Dermis lymphatic vessel endothelial cell (primary cell): ENCODE results near the gene GPAT2. TPM values are rescaled to one million over a fixed set of nuclear protein-coding genes. Genes with fewer than 3 reads are reported as not detected.

ENCODE experiments used
- total RNA-seq: library from RNA; depleted of rRNA; stranded (reverse); fragments of >200 nt; gene quantifications from 2 replicates; pipeline ENCODE4 v1.2.1, GENCODE V29; 2014

GPAT2 gene, protein sequence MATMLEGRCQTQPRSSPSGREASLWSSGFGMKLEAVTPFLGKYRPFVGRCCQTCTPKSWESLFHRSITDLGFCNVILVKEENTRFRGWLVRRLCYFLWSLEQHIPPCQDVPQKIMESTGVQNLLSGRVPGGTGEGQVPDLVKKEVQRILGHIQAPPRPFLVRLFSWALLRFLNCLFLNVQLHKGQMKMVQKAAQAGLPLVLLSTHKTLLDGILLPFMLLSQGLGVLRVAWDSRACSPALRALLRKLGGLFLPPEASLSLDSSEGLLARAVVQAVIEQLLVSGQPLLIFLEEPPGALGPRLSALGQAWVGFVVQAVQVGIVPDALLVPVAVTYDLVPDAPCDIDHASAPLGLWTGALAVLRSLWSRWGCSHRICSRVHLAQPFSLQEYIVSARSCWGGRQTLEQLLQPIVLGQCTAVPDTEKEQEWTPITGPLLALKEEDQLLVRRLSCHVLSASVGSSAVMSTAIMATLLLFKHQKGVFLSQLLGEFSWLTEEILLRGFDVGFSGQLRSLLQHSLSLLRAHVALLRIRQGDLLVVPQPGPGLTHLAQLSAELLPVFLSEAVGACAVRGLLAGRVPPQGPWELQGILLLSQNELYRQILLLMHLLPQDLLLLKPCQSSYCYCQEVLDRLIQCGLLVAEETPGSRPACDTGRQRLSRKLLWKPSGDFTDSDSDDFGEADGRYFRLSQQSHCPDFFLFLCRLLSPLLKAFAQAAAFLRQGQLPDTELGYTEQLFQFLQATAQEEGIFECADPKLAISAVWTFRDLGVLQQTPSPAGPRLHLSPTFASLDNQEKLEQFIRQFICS
- total RNA-seq: 0.60 and 2.6 TPM in 2 replicates

DNA sequence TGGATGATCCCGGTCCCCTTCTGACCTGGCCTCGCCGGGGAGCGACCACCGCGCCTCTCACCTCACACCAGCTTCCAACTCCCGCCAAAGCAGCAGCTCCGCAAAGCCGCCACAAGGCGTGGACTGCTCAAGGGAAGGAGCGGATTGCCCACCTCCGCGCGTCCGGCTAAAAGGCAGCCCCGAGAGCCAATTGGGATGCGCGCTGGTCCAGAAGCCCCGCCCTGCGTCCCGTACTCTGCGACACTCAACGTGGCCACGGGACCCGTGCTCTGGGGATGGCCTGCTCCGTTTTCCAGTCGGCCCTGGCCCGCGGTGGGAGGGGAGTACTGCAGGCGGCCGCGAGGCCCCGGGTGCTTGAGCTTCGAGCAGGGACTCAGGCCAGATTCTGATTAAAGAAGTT is at the start of gene GPAT2:
Gene GPAT2 (minus strand): TSS at position 125 of the 400 bp plus-strand sequence. CDS start 2,557 bp downstream, outside the sequence.

DNA sequence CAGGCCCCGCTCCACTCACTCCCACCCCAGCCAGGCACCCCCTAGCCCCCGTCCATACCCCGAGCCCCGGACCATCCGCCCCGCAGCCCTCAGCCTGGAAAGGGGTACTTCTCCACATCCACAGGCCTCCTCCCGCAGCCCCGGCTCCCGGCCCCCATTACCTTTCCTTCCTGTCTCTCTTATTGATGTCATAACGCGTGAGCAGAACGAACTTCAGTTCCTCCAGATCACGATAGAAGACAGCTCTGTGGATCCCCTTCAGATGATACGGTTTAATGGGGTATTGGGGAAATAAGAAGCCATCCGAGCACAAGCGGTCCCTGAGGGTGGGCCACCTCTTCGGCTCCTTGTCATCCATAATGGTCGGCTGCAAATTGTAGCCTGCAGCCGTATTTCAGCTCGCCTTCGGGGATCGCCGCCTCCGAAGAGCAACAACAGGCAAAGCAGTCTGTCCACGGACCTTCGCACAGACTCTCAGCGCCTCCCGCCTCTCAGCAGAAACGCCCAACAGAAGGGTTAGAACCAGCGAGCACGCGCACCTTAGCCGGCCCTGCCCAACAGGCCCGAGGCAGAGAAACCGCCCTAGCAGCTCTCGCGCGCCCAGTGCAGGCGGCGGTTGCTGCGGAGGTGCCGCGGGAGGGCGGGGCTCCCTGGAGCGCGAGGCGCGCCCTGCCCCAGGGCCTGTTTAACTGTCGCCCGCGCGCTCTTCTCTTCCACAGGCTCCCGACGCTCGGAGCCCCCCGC is 43.2 kb downstream of the GPAT2 start, which contains the start of gene ANKRD36C:
Gene ANKRD36C (minus strand): TSS at position 474 of the 744 bp plus-strand sequence. CDS start 116 bp downstream, at position 358.

Other genes with a start within 250 kb of the GPAT2 start
- 33.1 and 43.1 TPM in 2 replicates for gene ANKRD36C, start 43.1 kb downstream of the GPAT2 start, total RNA-seq
- 0.09 TPM in 1 of 2 replicates, not detected in the other for gene ADRA2B, start 81.7 kb upstream of the GPAT2 start, total RNA-seq
- gene ASTL, start 103.6 kb upstream of the GPAT2 start, total RNA-seq: not detected in 2 replicates
- gene DUSP2, start 110.5 kb upstream of the GPAT2 start, total RNA-seq: 0.43 and 1.2 TPM in 2 replicates
- 290 and 306 TPM in 2 replicates for gene STARD7, start 173.9 kb upstream of the GPAT2 start, total RNA-seq
- 23.8 and 25.6 TPM in 2 replicates for gene TMEM127, start 231.1 kb upstream of the GPAT2 start, total RNA-seq
- gene CIAO1, start 231.3 kb upstream of the GPAT2 start, total RNA-seq: 92.6 and 100 TPM in 2 replicates